ENCODE data around the gene PCSK5.

- TF ChIP-seq CTCF (IDR thresholded peaks at IDR 0.05 in 2 of 3, conservative IDR thresholded peaks at IDR 0.05 in 1 of 3; ENCODE audit: borderline replicate concordance in 1 of 3, insufficient read depth in 1 of 3, low read depth in 2 of 3, low read length in 2 of 3): no peak
- TF ChIP-seq, protein P1, sequence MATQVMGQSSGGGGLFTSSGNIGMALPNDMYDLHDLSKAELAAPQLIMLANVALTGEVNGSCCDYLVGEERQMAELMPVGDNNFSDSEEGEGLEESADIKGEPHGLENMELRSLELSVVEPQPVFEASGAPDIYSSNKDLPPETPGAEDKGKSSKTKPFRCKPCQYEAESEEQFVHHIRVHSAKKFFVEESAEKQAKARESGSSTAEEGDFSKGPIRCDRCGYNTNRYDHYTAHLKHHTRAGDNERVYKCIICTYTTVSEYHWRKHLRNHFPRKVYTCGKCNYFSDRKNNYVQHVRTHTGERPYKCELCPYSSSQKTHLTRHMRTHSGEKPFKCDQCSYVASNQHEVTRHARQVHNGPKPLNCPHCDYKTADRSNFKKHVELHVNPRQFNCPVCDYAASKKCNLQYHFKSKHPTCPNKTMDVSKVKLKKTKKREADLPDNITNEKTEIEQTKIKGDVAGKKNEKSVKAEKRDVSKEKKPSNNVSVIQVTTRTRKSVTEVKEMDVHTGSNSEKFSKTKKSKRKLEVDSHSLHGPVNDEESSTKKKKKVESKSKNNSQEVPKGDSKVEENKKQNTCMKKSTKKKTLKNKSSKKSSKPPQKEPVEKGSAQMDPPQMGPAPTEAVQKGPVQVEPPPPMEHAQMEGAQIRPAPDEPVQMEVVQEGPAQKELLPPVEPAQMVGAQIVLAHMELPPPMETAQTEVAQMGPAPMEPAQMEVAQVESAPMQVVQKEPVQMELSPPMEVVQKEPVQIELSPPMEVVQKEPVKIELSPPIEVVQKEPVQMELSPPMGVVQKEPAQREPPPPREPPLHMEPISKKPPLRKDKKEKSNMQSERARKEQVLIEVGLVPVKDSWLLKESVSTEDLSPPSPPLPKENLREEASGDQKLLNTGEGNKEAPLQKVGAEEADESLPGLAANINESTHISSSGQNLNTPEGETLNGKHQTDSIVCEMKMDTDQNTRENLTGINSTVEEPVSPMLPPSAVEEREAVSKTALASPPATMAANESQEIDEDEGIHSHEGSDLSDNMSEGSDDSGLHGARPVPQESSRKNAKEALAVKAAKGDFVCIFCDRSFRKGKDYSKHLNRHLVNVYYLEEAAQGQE (IDR thresholded peaks at IDR 0.05; ENCODE audit: low read depth): no peak
These were observed 247.9 kb downstream of the PCSK5 start for GRCh38 chr9:76138360-76138759.
